ENCODE results near the gene EGFL6. TPM values are rescaled to one million over a fixed set of nuclear protein-coding genes. Genes with fewer than 3 reads are reported as not detected.

EGFL6 gene
- total and polyA plus RNA-seq, 10 of the 15 experiments (the other 5 are each of a cell fraction or from before 2014, with no cell fraction given) = 0.03 TPM; not detected in 9

- no peak for TF ChIP-seq TARDBP (IDR thresholded peaks at IDR 0.05; ENCODE audit: borderline replicate concordance)
These were observed 5.2 kb downstream of the EGFL6 start (continued) for GRCh38 chrX:13574600-13574999.

GRCh38 chrX:13579661-13580060 is 10.3 kb downstream of the EGFL6 start:
- Histone ChIP-seq H3K9me3 (replicated peaks; ENCODE audit: control insufficient read depth, insufficient read depth, low read length) (no peaks in the 10 kb centered on the region), H3K36me3 (ENCODE audit: control insufficient read depth in 2 of 2, insufficient read depth in 2 of 2, low read length in 1 of 2) (no peaks in the 10 kb centered on the region), H3K27ac (ENCODE audit: control insufficient read depth, insufficient read depth) (no peak overlapping the region), H3K79me2 (ENCODE audit: control insufficient read depth, insufficient read depth, low read length) (no peaks in the 10 kb centered on the region), H3K4me2 (ENCODE audit: control insufficient read depth, insufficient read depth) (no peak overlapping the region), H3K9ac (ENCODE audit: control insufficient read depth, insufficient read depth, low read length) (no peak overlapping the region), H3K27me3 (replicated peaks in 1 of 2; ENCODE audit: control insufficient read depth in 2 of 2, insufficient read depth in 2 of 2, low read length in 1 of 2) (peaks cover 0 to 3% of the 10 kb centered on the region in 2 experiments; a peak in 1 of 4 replicates), H4K20me1 (ENCODE audit: control insufficient read depth, insufficient read depth) (no peaks in the 10 kb centered on the region), H3K4me1 (ENCODE audit: control insufficient read depth, insufficient read depth, low read length) (no peaks in the 10 kb centered on the region), H2AFZ (ENCODE audit: control insufficient read depth, low read depth, low read length) (no peak overlapping the region), H3K4me3 (no peak overlapping the region)
- CTCF ChIA-PET = no interaction called here
- WGBS (ENCODE audit: insufficient coverage, insufficient replicate concordance, low lambda C conversion rate, missing lambda C conversion rate) = 70% methylated on average over 4 of the region's 4 CpGs
- SMC1A ChIA-PET (ENCODE audit: uncharacterized antibody, unreplicated experiment) = no interaction called here
- FAIRE-seq (no peak), DNase-seq (ENCODE audit: low read depth, low spot score) (no peak), ATAC-seq (no peak)
- in situ Hi-C loops (cut with MboI) = no loop called here
- POLR2A ChIA-PET = no interaction called here
- TF ChIP-seq TBL1XR1 (IDR thresholded peaks at IDR 0.05; ENCODE audit: low read depth, low read length) (no peak), EGR1 (IDR thresholded peaks at IDR 0.05; ENCODE audit: borderline replicate concordance in 1 of 2, low read depth in 2 of 2, low read length in 2 of 2) (no peak), RAD51 (IDR thresholded peaks at IDR 0.05) (no peak), MEF2A (IDR thresholded peaks at IDR 0.05; ENCODE audit: insufficient read depth, low read depth, low read length) (no peak), PAX8 (IDR thresholded peaks at IDR 0.05) (no peak), BMI1 (IDR thresholded peaks at IDR 0.05; ENCODE audit: borderline replicate concordance) (no peak), CBX3 (IDR thresholded peaks at IDR 0.05; ENCODE audit: borderline replicate concordance, low read depth) (no peak), RFX5 (IDR thresholded peaks at IDR 0.05; ENCODE audit: low read depth, low read length) (no peak), TCF7 (IDR thresholded peaks at IDR 0.05; ENCODE audit: borderline replicate concordance) (no peak), KAT2A (conservative IDR thresholded peaks at IDR 0.05; ENCODE audit: control insufficient read depth, low read depth, low read length) (no peak), FOXK2 (IDR thresholded peaks at IDR 0.05) (no peak), ATF3 (IDR thresholded peaks at IDR 0.05; ENCODE audit: borderline replicate concordance, extremely low read depth, low read depth, low read length) (no peak)
- TF ChIP-seq, protein P1, sequence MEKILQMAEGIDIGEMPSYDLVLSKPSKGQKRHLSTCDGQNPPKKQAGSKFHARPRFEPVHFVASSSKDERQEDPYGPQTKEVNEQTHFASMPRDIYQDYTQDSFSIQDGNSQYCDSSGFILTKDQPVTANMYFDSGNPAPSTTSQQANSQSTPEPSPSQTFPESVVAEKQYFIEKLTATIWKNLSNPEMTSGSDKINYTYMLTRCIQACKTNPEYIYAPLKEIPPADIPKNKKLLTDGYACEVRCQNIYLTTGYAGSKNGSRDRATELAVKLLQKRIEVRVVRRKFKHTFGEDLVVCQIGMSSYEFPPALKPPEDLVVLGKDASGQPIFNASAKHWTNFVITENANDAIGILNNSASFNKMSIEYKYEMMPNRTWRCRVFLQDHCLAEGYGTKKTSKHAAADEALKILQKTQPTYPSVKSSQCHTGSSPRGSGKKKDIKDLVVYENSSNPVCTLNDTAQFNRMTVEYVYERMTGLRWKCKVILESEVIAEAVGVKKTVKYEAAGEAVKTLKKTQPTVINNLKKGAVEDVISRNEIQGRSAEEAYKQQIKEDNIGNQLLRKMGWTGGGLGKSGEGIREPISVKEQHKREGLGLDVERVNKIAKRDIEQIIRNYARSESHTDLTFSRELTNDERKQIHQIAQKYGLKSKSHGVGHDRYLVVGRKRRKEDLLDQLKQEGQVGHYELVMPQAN (conservative IDR thresholded peaks at IDR 0.05) = no peak
- TF ChIP-seq, protein P2, sequence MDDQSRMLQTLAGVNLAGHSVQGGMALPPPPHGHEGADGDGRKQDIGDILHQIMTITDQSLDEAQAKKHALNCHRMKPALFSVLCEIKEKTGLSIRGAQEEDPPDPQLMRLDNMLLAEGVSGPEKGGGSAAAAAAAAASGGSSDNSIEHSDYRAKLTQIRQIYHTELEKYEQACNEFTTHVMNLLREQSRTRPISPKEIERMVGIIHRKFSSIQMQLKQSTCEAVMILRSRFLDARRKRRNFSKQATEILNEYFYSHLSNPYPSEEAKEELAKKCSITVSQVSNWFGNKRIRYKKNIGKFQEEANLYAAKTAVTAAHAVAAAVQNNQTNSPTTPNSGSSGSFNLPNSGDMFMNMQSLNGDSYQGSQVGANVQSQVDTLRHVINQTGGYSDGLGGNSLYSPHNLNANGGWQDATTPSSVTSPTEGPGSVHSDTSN (IDR thresholded peaks at IDR 0.05; ENCODE audit: insufficient replicate concordance, low read depth, low read length) = no peak
- no TSS peak for BruUV-seq (replicated peaks)
- RAD21 ChIA-PET (ENCODE audit: unreplicated experiment) = no interaction called here
- intact Hi-C loops (cut with micrococcal nuclease; ENCODE audit: unreplicated experiment) = no loop called here
